Islet of Langerhans (tissue), 1 donor: Measurements from ENCODE around the gene ZNF804A.

Experiments used
- FAIRE-seq: peaks from one replicate; lab custom pipeline; 2011; peaks lifted over from hg19 to GRCh38; lab: Jason Lieb, UNC

The ZNF804A gene

DNA sequence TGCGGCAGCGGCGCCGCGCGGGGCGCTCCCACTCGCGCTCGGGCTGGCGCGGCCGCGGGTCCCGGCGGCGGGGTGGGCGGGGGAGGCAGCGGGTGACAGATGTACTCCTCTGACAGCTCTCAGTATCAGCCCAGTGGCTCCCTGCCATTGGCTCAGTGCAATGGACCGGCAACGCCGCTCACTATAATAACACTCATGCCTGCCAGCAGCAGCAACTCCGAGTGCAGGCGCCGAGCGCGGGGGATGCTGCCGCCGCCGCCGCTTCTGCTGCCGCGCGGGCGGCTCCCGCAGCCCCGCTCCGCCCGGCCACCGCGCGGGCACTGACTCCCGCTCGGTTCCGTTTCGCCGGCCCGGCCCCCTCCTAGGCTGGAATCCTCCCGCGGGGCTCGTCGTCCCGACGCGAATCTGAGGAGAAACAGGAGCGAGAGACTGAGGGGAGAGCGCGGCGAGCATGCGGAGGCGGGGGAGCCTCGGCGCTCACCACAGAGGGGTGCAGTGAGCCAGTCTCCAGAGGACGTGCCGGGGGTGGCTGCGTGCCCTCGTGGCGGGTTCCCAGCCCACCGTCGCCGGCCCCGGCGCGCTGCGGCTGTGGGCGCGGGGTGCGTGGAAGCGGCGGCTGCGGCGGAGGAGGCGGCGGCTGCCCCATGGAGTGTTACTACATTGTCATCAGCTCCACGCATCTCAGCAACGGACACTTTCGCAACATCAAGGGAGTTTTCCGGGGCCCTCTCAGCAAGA is at the start of gene ZNF804A:
Gene ZNF804A (plus strand): TSS at position 214 of the 738 bp plus-strand sequence. CDS start 431 bp downstream, at position 645.
- no peak for FAIRE-seq

DNA sequence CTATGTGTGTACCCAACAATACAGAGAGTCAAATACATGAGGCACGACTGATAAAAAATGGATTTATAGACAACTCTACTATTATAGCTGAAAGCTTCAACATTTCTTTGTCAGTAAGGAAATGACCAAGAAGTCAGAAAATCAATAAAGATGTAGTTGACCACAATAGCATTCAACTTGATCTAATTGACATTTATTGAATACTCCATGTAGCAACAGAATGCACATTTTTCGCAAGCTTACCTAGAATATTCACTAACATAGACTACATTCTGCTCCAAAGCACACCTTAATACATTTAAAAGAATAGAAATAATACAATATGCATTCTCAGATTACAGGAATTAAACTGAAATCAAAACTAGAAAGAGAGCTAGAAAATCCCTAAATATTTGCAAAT is 49.2 kb upstream of the ZNF804A start:
- no peak for FAIRE-seq

DNA sequence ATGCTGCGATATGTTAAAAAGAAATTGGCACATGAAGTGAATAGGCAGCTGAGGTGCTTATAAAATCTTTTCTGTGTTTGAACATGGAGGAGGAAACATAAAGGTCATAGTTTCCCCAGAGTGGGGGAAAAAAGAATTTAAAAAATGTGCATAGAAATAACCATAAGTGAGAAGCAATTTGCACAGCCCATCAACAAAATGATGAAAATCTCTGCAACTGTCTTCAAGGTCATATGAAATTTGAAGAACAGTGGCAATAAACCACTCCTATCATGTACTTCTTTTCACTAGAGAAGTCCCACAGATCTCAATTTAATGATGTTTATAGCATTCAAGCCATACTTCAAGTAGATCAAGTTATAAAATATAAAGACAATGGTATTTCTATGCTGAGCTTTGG is 46.7 kb upstream of the ZNF804A start:
- no peak for FAIRE-seq

DNA sequence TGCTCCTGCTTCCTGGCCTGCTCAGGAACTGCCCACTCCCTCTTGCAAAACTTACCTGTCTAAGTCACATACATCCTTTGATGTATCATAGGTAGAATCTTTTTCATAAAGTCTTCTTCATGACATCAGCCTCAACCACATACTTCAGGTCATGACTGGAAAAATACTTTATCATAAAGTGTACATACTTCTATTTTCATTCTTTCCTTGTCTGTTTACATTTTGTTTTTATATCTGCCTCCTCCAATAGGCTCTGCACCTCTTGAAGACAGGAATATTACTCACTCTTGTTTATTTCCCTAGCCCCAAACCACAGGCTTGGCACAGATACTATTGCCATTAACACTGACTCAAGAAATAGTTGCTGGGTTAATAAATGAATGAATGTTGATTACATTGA is 43.6 kb upstream of the ZNF804A start:
- FAIRE-seq: no peak

DNA sequence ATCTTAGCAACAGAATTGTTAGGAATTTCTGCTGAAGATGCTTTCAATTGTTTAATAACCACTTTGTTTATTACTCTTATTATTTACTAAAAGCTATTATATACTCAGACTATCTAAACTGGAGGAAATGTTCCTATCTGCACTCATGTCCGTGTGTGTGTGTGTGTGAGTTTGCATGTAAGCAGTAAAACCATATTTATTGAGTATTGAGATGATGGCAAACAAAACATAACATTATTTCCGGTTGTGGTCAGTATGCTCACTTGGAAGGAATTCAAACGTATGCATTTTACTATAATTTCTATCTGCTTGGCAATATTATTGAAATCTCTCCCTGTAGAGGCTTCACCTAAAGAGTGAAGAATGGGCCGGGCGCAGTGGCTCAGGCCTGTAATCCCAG is 43.0 kb upstream of the ZNF804A start:
- no peak for FAIRE-seq

DNA sequence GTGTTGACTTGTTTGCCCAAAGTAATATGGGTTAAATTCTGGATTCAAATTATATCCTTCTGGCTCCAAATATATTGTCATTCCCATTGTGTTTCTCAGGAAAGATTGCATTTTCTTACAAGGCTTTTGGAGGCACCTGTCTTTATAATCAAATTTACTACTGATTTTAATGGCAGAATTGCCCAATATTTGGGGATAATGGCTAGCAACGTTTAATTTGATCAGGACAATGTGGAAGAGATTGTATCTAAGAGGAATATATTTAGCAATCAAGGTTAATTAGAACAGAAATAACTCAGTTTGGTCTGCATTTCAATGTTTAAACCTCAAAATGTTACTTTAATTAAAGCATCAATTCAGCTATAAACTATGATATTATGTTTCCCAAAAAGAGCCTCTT is 41.7 kb upstream of the ZNF804A start:
- FAIRE-seq: no peak

DNA sequence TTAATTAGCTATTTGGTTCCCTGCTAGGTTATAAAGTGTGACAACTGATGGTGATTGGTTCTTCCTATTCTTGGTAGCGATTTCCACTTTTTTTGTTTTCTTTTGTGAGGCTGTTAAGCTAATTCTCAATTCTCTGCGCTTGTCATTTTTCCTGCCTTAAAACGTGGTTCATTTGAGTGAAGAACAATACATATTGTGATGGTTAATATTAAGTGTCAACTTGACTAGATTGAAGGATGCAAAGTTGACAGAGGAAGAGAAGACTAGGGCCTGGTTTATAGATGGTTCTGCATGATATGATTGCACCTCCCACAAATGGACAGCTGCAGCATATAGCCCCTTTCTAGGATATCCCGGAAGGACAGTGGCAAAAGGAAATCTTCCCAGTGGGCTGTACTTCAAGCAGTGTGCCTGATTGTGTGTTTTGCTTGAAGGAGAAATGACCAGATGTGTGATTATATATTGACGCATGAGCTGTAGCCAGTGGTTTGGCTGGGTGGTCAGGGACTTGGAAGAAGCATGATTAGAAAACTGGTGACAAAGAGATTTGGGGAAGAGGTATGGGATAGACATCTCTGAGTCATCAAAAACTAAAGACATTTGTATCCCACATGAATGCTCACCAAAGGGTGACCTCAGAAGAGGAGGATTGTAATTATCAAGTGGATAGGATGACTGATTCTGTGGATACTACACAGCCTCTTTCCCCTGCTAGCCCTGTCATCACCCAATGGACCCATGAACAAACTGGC is 39.4 kb upstream of the ZNF804A start:
- no peak for FAIRE-seq

DNA sequence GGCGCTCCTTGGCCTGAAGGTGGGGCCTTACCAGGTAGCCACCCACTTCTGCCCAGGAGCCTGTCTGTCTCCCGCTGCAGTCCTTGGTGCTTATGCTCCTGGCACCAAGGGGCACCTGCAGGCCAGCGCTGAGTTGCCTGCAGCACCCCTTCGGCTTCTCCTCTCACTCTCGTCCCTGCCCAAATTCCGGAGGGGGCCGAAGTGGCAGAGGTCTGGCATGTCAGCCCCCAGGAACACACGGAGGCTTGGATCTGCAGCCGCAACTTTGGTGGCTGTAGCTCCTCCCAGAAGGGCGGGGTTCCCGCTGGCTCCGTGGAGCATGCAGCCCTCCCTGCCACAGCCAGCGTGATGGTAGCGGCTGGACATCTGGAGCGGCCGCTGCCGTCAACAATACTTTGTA is 37.7 kb upstream of the ZNF804A start:
- no peak for FAIRE-seq

DNA sequence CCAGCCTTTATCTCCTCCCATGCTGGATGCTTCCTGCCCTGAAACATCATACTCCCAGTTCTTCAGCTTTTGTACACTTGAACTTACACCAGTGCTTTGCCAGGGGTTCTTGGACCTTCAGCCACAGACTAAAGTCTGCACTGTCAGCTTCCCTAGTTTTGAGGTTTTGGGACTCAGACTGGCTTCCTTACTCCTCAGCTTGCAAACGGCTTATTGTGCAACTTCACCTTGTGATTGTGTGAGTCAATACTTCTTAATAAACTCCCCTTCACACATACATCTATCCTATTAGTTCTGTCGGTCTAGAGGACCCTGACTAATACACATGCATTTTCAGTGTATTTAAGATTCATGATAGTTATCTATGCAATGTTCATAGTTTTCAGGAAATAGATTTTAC is 35.8 kb upstream of the ZNF804A start:
- FAIRE-seq: no peak

DNA sequence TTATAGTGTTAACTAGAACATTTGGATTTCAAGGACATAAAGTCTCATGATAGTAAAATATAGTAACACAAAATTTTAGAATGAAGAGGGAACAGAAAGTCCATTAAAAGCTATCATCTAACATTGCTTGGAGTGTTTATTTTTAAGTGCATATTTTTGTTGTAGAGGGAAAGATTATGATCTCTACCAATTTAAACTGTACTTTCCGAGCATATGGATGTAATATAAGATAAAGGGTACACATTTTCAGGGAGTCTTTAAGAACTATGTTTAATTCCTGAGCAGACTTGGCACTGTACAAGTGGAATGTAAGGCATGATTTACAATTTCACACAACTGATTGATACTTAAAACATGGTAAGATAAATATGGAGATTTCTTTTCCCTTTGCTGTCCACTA is 34.2 kb upstream of the ZNF804A start:
- FAIRE-seq: no peak

DNA sequence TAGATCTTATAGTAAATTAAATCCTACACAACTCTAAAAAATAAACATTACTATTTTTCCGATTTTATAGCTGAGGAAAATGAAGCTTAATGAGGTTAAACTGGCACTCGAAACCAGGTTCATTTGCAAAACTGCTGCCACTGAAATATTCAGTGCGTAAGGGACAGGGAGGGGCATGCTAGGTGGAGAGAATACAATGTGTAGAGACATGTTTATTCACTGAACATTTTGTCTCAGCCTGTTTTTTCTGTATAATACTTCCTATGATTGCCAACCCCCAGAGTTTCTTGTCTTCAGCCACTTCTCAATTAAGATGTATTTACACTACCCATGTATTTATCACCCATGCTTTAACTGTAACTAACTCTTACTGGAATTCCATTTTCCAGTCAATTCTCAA is 31.6 kb upstream of the ZNF804A start:
- no peak for FAIRE-seq

DNA sequence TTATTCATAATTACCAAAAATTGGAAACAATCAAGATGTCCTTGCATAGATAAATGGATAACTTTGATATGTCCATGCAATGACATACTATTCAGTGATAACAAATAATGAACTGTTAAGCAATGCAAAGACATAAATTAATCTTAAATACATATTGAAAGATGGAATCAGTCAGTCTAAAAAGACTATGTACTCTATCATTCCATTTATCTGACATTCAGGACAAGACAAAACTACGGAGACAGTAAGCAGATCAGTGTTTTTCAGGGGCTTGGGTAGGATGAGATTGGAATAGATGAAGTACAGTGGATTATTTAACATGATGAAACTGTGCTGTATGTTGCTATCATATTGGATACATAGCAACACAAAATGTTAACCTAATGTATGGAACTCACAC is 21.3 kb upstream of the ZNF804A start:
- FAIRE-seq: no peak

DNA sequence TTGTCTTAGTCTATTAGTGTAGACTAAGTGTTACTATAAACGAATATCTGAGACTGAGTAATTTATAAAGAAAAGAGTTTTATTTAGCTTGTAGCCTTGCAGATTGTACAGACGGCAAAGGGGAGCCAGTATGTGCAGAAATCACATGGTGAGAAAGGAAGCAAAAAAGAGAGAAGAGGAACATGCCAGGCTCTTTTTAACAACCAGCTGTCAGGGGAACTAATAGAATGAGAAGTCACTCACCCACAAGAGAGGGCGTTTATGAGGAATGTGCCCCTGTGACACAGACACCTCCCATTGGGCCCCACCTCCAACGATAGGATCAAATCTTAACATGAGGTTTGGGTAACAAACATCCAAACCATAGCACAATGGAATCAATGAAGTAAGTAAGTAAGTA is 20.6 kb upstream of the ZNF804A start:
- FAIRE-seq: no peak

DNA sequence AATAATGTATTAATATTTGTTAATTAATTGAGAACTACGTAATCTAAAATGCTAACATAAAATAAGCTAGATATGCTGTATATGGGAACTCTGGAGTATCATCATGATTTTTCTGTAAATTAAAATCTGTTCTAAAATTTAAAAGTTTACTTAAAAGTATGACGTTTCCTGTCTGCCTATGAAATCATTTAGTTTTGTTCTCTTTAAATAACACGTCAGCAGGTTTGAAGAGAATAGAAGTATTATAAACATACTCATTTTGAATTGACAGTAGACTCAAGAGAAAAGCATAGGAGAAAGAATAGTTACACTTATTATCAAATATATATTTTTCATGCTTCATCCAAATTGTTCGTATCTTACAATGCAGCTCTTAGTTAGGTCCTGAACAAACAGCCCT is 19.1 kb upstream of the ZNF804A start:
- FAIRE-seq: no peak

DNA sequence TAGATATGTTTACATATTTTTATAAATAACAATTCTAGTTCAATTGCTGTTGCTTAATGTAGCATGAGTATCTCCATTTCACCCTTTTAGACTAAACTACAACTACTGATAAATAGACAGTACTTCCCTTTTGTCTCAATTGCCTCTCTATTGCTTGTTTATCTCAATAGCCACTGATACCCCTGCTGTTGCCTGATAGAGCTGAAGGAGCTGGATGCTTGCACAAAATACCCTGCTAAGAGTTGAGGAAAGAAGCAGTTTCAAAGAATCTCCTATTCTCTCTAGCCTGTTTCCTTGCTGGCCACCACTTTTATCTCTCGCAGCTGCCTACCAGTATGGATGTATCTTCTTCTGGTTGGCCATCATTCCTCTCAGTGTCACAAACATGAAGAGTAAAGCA is 16.9 kb upstream of the ZNF804A start:
- FAIRE-seq: no peak

DNA sequence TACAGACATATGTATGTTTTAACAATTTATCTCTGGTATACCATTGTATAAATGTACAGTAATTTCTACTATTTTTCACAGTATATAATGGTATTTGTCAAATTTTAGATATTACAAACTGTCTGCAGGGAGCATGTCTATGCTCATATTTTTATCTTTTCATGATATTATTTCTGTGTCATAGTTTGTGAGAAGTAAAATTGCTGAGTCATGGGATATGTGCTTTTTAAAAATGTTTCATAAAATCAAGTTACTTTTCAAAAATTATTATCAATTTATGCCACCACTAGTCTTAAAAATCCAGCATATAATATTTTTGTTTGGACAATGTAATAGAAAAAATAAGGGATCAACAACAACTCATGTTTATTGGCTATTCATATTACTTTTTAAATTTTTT is 9.1 kb upstream of the ZNF804A start:
- FAIRE-seq: peak; percentile 76

DNA sequence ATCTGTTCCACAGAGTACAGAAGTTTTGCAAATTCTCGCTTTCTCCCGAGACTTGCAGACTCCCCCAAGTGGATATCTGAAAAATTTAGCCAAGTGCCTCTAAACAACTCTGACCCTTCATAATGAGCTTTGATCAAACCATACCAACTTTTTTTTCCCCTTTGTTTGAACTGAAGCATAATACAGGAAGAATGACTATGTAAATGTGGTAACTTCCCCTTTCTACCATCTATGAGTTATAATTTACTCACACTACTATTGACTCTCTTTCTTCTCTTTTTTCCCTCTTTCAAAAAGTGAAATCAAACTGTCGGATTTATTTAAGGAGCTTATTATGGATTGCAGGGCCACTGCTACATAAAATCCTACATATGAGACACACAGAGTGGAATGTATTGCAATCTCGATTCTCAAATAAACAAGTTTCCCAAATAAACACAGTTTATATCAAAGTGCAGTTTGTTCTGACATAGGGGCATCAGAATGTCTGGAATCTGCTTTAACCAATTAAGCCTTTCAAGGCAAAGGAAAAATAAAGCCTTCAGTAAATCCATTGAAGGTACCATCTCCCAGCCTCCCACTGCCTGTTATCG is 1.4 kb upstream of the ZNF804A start:
- no peak for FAIRE-seq

DNA sequence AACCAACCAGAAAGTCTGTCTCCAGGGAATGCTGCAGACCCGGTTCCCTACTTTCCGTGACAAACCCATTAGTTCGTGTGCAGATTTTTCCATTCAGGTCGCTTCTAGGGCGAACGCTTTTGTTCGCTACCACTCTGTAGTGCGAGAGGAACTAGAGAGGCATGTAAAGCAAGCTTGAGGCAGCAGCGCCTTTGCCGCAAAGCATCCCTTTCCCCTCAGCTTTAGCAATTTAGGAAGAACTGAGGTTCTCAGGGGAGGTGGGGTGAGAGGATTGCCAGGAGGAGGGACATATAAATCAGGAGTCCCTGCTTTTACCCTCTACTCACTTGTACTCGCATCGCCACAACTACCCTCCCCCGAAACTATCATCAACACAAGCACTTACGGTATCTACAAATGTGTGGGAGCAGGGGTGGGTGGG is 748 bp upstream of the ZNF804A start:
- FAIRE-seq: no peak

DNA sequence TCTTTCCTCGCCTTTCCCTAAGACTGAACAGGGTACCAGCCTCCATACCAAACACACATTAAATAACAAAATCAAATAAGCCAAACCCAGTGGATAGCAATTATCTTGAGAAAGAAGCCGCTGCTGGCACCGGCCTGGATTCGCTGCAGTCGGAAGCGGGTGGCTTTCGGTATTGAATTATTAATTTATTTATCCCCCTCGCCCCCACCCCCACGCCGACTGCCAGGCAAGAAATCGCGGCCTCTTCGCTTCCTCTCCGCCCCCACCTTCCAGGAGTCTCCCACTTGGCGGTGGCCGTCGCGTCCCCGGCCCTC is 370 bp upstream of the ZNF804A start:
- FAIRE-seq: no peak

DNA sequence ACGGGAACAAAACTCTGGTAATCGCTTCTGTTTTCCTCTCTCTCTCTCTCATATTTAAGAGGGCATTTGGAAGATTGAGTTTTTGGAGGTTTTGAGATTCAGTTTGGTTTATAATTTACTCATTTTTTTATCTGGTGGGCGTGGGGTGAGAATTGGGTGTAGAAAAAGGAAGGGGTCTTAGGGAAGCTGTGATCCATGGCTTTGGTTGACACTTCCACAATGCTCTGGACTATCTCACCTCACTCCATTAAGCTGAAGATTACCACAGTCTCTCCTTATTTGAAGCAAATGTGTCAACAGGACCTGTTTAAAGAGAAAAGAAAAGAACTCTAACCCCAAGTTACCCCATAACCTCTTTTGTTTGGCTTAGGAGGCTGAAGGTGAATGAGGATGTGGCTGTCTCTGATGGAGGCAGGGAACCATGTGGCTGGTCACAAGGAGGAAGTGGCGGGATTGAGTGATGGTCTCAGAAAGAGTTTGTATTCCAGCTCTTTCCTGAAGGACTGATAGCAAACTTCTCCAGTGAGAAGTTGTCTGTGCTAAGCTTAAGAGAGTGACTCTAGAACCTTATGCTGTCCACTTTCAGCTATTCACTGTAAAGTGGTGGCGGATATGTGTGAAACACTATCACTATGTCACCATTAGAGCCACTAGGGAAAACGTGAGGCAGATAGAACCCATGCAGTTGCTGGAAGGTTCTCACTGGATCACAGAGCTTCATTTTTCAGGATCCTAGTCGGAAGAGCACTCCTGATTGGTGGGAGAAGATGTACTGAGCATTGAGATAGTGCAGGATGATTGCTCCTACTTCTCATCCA is 934 bp downstream of the ZNF804A start:
- no peak for FAIRE-seq

DNA sequence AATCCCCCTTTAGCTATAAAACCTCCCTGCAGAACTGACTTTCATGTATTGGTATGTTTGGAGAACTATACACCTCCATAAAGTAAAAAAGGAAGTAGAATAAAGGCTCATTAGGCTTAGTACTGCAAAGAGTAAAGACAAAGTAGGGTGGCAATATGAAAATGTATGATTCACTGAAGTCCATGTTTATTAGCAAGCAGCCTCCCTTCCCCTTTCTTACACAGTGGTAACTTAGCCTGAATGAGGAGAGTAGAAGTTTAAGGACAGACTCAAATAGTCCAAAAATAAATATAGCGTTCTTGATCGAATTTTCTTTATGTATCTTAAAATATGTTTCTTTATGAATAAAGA is 1.5 kb downstream of the ZNF804A start:
- FAIRE-seq: no peak

DNA sequence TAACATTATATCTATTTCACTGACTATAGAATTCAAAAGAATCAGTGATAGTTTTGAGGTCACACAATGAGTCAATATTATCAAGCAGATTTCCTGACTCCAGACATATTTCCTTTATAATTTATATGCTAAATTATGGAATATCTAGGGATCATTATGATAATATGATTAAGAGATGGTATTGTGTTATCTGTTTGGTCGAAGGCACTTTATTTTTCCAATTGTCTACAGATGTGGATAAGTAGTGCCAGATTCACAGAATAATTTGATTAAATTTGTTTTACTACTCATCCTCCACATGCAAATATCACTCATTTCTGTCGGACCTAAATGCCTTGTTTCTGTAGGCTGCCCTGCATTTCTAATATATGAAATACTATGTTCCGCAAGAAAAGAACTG is 4.4 kb downstream of the ZNF804A start:
- FAIRE-seq: no peak

DNA sequence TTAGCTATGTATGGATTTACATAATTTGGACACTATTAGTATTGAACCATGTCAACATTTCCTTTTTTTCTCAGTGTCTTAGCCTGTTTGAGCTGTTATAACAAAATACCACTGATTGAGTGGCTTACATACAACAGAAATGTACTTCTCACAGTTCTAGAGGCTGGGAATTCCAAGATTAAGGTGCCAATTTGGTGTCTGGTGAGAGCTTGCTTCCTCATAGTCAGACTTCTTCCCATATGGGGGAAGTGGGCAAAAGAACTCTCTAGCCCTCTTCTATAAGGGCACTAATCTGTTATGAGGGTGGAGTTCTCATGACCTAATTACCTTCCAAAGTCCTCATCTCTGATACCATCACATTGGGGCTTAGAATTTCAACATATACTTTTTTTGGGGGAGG is 12.6 kb downstream of the ZNF804A start:
- no peak for FAIRE-seq
